K562 (cell line): ENCODE measurements around the gene CFAP97D1. TPM values are rescaled to one million over a fixed set of nuclear protein-coding genes. Genes with fewer than 3 reads are reported as not detected.

Experiments
- ATAC-seq: fragments of 200-7000 bp; cut with Tn5 transposase; 3 replicates; pipeline ENCODE4 v1.9.1; 2020; ENCODE audit warnings: moderate library complexity
- BruUV-seq: library from RNA; stranded (reverse); fragments of 400-500 nt; replicated peaks from 2 replicates; lab custom pipeline; 2021; lab: Mats Ljungman, UMichigan
- CTCF ChIA-PET: fragments of 300-600 bp; formaldehyde crosslinking; extraction: SDS; loops from one replicate; lab custom pipeline; 2021; ENCODE audit warnings: low intra/inter-chr PET ratio; lab: Yijun Ruan, JAX
- POLR2A ChIA-PET: fragments of 300-600, 350-650 bp; sonication (Branson Sonifier 250); formaldehyde crosslinking; extraction: SDS; loops from one replicate; lab custom pipeline; 2021; ENCODE audit warnings: antibody characterized with exemption, inconsistent platforms; lab: Yijun Ruan, JAX
- DNase-seq, 4 experiments: peaks; one replicate each; pipeline versions ENCODE4 v3.0.0 to v3.0.0-alpha.2; 2011 to 2018; ENCODE audit warnings: low spot score in 3 of 4, mixed read lengths in 3 of 4; ENCODE audit errors: extremely low read depth in 1 of 4
- FAIRE-seq: peaks from 2 replicates; lab custom pipeline; 2011; peaks lifted over from hg19 to GRCh38; lab: Jason Lieb, UNC
- H2AFZ ChIP-seq: 2 replicates; pipeline ENCODE4 v1.6.0; 2011; ENCODE audit warnings: low read depth, low read length, control low read depth, inconsistent platforms
- H3K27ac ChIP-seq: fragments of 200-600 bp; 3 replicates; pipeline ENCODE4 v1.8.0; 2011; ENCODE audit warnings: low read depth, mild to moderate bottlenecking, control low read depth, inconsistent platforms, low read length, moderate library complexity, mixed read lengths; ENCODE audit errors: extremely low read depth
- H3K27me3 ChIP-seq, 2 experiments: fragments of 300-600 bp in 1 of 2; 2 replicates in 1 of 2; 3 replicates in 1 of 2; pipeline versions ENCODE4 v1.6.0 to v1.8.0; 2011; ENCODE audit warnings: inconsistent platforms in 2 of 2, low read length in 2 of 2, mild to moderate bottlenecking in 1 of 2, mixed read lengths in 1 of 2, moderate library complexity in 1 of 2; ENCODE audit not compliant: control insufficient read depth in 2 of 2, insufficient read depth in 2 of 2
- H3K36me3 ChIP-seq: fragments of 300-600 bp; 3 replicates; pipeline ENCODE4 v1.8.0; 2011; ENCODE audit warnings: mild to moderate bottlenecking, low read length, inconsistent platforms; ENCODE audit not compliant: control insufficient read depth, insufficient read depth
- H3K4me1 ChIP-seq, 2 experiments: fragments of 200-600 bp in 1 of 2; replicated peaks in 1 of 2; 2 replicates in 1 of 2; 3 replicates in 1 of 2; pipeline versions ENCODE4 v1.5.1 to v1.8.0; 2011; ENCODE audit warnings: inconsistent platforms in 2 of 2, low read length in 2 of 2, mild to moderate bottlenecking in 1 of 2, mixed read lengths in 1 of 2, moderate library complexity in 1 of 2; ENCODE audit not compliant: control insufficient read depth in 2 of 2, insufficient read depth in 2 of 2
- H3K4me2 ChIP-seq: 2 replicates; pipeline ENCODE4 v1.6.1; 2011; ENCODE audit warnings: low read length, control low read depth, inconsistent platforms, mixed read lengths; ENCODE audit not compliant: insufficient read depth
- H3K4me3 ChIP-seq: fragments of 200-600 bp; sonication (generic), shearing (Covaris generic); 2 replicates; pipeline ENCODE4 v1.5.1; 2016; ENCODE audit warnings: control low read depth, inconsistent platforms
- H3K79me2 ChIP-seq: fragments of 200-600 bp; 3 replicates; pipeline ENCODE4 v1.8.0; 2011; ENCODE audit warnings: low read length, inconsistent platforms; ENCODE audit not compliant: control insufficient read depth, insufficient read depth
- H3K9ac ChIP-seq, 2 experiments: 2 replicates each; pipeline versions ENCODE4 v1.6.0 to v1.6.1; 2011; ENCODE audit warnings: low read depth in 2 of 2, low read length in 2 of 2, control low read depth in 1 of 2, inconsistent platforms in 1 of 2, mild to moderate bottlenecking in 1 of 2, mixed read lengths in 1 of 2; ENCODE audit not compliant: insufficient read depth in 1 of 2
- H3K9me1 ChIP-seq: one replicate; pipeline ENCODE4 v1.6.0; 2011; ENCODE audit warnings: inconsistent platforms, mild to moderate bottlenecking, low read length, moderate library complexity; ENCODE audit not compliant: control insufficient read depth, insufficient read depth
- H3K9me3 ChIP-seq: replicated peaks from 2 replicates; pipeline ENCODE4 v1.5.1; 2011; ENCODE audit warnings: low read depth, low read length, inconsistent platforms; ENCODE audit not compliant: control insufficient read depth, insufficient read depth
- H4K20me1 ChIP-seq: replicated peaks from 2 replicates; pipeline ENCODE4 v1.6.1; 2011; ENCODE audit warnings: low read length, inconsistent platforms, mixed read lengths; ENCODE audit not compliant: control insufficient read depth, insufficient read depth
- CTCFL ChIP-seq: IDR thresholded peaks from 2 replicates; pipeline ENCODE4 v1.6.1; 2011; ENCODE audit warnings: borderline replicate concordance, low read depth, mild to moderate bottlenecking, moderate library complexity, low read length; ENCODE audit not compliant: insufficient read depth, poor library complexity, severe bottlenecking
- EWSR1 ChIP-seq: fragments of 450-650 bp; IDR thresholded peaks from 2 replicates; pipeline ENCODE4 v1.6.1; 2018; ENCODE audit warnings: borderline replicate concordance, mild to moderate bottlenecking, low read depth, moderate library complexity; ENCODE audit not compliant: partially characterized antibody
- HINFP ChIP-seq: fragments of 450-650 bp; conservative IDR thresholded peaks from 2 replicates; pipeline ENCODE4 v1.6.1; 2016; ENCODE audit warnings: missing genetic modification characterization, low read depth, mild to moderate bottlenecking, control low read depth, missing compliant biosample characterization
- MITF ChIP-seq: IDR thresholded peaks from 2 replicates; pipeline ENCODE4 v1.6.1; 2014; ENCODE audit warnings: antibody characterized with exemption
- NFE2 ChIP-seq: IDR thresholded peaks from 2 replicates; pipeline ENCODE4 v1.6.1; 2014; ENCODE audit warnings: antibody characterized with exemption, low read depth
- PHF21A ChIP-seq: fragments of 450-650 bp; IDR thresholded peaks from 2 replicates; pipeline ENCODE4 v1.6.1; 2017; ENCODE audit warnings: low read depth, borderline replicate concordance
- SMAD2 ChIP-seq: fragments of 150-350 bp; IDR thresholded peaks from 2 replicates; pipeline ENCODE4 v1.6.1; 2014; ENCODE audit warnings: low read depth, mild to moderate bottlenecking, low read length
- TFE3 ChIP-seq: fragments of 450-650 bp; formaldehyde crosslinking; IDR thresholded peaks from 2 replicates; pipeline ENCODE4 v1.4.0; 2020; ENCODE audit warnings: mild to moderate bottlenecking, mixed read lengths
- ZBTB43 ChIP-seq: sonication (generic); formaldehyde crosslinking; IDR thresholded peaks from 2 replicates; pipeline ENCODE4 v1.8.0; 2023; ENCODE audit warnings: mild to moderate bottlenecking, missing genetic modification reagents
- ZC3H11A ChIP-seq: IDR thresholded peaks from 2 replicates; pipeline ENCODE4 v1.6.1; 2012; ENCODE audit warnings: low read depth, low read length, improper control_type of control experiment
- ZFPM2 ChIP-seq: fragments of 250-450 bp; sonication (Bioruptor Pico); IDR thresholded peaks from 2 replicates; pipeline ENCODE4 v1.5.1; 2022; ENCODE audit warnings: mild to moderate bottlenecking
- ZNF140 ChIP-seq: fragments of 250-450 bp; sonication (Bioruptor Pico); IDR thresholded peaks from 2 replicates; pipeline ENCODE4 v1.8.0; 2021; ENCODE audit warnings: moderate library complexity, mild to moderate bottlenecking, inconsistent platforms
- ZNF324 ChIP-seq: fragments of 250-450 bp; sonication (Bioruptor Pico); IDR thresholded peaks from 2 replicates; pipeline ENCODE4 v1.4.0; 2020; ENCODE audit warnings: mild to moderate bottlenecking
- ZNF347 ChIP-seq: fragments of 450-650 bp; formaldehyde crosslinking; IDR thresholded peaks from 2 replicates; pipeline ENCODE4 v1.4.0; 2020; ENCODE audit warnings: low read depth, mild to moderate bottlenecking, moderate library complexity
- ZNF668 ChIP-seq: fragments of 250-450 bp; sonication (Bioruptor Pico); IDR thresholded peaks from 2 replicates; pipeline ENCODE4 v1.8.0; 2022; ENCODE audit warnings: mild to moderate bottlenecking, inconsistent platforms
- WGBS: fragments of 100-300 bp; shearing (Covaris generic); methylation state at CpG from one replicate; pipeline ENCODE4 v1.1.6; 2016; ENCODE audit warnings: low coverage, mixed read lengths; ENCODE audit not compliant: insufficient coverage; ENCODE audit errors: missing lambda C conversion rate; 5-methylcytosine and 5-hydroxymethylcytosine counted together
- in situ Hi-C: fragments of 300-500 bp; cut with MboI; formaldehyde crosslinking; loops from 4 replicates; pipeline ENCODE4 v1.15.0; 2018; ENCODE audit warnings: inconsistent platforms, mixed read lengths
- intact Hi-C: fragments of 100-400 bp; cut with micrococcal nuclease; formaldehyde crosslinking; loops from 2 replicates; pipeline ENCODE4 v1.14.2; 2022
- polyA plus RNA-seq, 8 experiments: library from polyadenylated mRNA; depleted of rRNA in 4 of 8; stranded (reverse) in 5 of 8; unstranded in 3 of 8; fragments of >200 nt; fragmentation: Nextera tagmentation in 2 of 8; fragmentation: Illumina TruSeq in 1 of 8; extraction: Ambion mirVana in 2 of 8; extraction: Trizol in 1 of 8; gene quantifications; 2 replicates each; pipeline versions ENCODE4 v1.2.1 to v1.2.3, GENCODE V29; 2011 to 2014; ENCODE audit warnings: inconsistent platforms in 1 of 8, missing spikeins in 1 of 8
- total RNA-seq, 7 experiments: library from RNA; depleted of rRNA in 6 of 7; stranded (reverse); fragments of >200 nt in 6 of 7; fragmentation: Illumina TruSeq in 2 of 7; extraction: Trizol in 2 of 7; gene quantifications; 2 replicates each; pipeline versions ENCODE4 v1.2.1 to v1.2.3, GENCODE V29; 2011 to 2021; ENCODE audit warnings: low replicate concordance in 1 of 7

The CFAP97D1 gene
- total and polyA plus RNA-seq, 9 of the 15 experiments (the other 6 are each of a cell fraction or from before 2014, with no cell fraction given), result not detected

GRCh38 chr17:43758086-43758485 lies 22.1 kb upstream of the CFAP97D1 start:
- no peak for DNase-seq
- POLR2A ChIA-PET, result interaction anchor here (0.6 to 1.6 kb wide), 4 partner anchors 20 to 66 kb away, joined by 3 to 5 read pairs (median 4); no protein-coding TSS in a partner anchor
- FAIRE-seq, result no peak
- TF ChIP-seq TFE3 (no peak), PHF21A (no peak), ZBTB43 (CRISPR knock-in tag) (no peak), EWSR1 (no peak), ZFPM2 (CRISPR knock-in tag) (no peak), ZNF140 (CRISPR knock-in tag) (no peak), MITF (no peak), ZNF347 (CRISPR knock-in tag) (no peak), ZNF324 (CRISPR knock-in tag) (no peak), NFE2 (no peak), CTCFL (no peak), SMAD2 (no peak), HINFP (tag) (no peak), ZC3H11A (no peak), ZNF668 (no peak)

More at GRCh38 chr17:43758086-43758485, 22.1 kb upstream of the CFAP97D1 start:
- ATAC-seq, result no peak
- Histone ChIP-seq H4K20me1 (peaks cover 3% of the 10 kb centered on the region; the same call in 1 of the 2 replicates), H3K9me1 (no peaks in the 10 kb centered on the region), H3K9me3 (no peaks in the 10 kb centered on the region), H3K27ac (no peak overlapping the region), H3K9ac (no peak overlapping the region), H3K27me3 (peaks cover 28 to 69% of the 10 kb centered on the region in 2 experiments), H3K36me3 (no peaks in the 10 kb centered on the region), H3K4me1 (peaks cover 0 to 12% of the 10 kb centered on the region in 2 experiments; a peak in 2 of 5 replicates), H3K4me2 (no peak overlapping the region), H2AFZ (no peak overlapping the region), H3K79me2 (no peaks in the 10 kb centered on the region), H3K4me3 (no peak overlapping the region)
- BruUV-seq, result no TSS peak
- 0% methylated on average over 6 of the region's 6 CpGs for WGBS
- intact Hi-C loops (no loop called here), in situ Hi-C loops (no loop called here)
- CTCF ChIA-PET, result interaction anchor here (1.4 to 11.2 kb wide), 2 partner anchors 64 to 364 kb away, joined by 3 to 310 read pairs; no protein-coding TSS in a partner anchor
